Measurements from ENCODE around the gene KIAA0319L.

DNA sequence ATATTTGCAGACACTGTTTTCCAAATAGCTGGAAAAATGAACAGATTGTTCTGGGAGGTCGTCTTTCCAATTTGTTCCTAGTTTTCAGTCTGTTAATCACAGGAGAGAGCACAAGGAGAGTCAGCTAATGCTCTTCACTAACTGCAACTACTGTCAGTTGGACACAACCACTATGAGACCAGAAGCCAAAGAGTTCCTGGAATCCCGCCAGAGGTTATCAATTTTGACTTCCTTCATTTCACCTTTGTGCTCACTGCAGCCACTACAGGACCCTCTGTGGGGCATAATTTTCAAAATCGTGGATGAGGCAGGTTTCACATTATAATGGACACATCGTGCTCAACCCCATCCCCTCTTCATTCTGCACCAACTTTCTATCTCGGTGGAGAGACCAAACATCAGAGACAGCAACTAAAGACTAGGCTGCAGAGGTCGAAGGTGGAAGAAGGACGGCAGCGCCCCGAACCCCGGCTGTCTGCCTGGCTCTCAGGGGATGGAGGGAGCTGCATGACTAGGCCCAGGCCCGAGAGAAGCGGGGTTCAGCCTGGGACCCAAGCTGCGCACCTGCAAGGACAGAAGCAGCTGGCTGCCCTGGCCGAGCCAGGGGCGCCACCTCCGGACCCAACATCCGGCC lies 602 bp downstream of the KIAA0319L start:
- TF ChIP-seq, protein P1, sequence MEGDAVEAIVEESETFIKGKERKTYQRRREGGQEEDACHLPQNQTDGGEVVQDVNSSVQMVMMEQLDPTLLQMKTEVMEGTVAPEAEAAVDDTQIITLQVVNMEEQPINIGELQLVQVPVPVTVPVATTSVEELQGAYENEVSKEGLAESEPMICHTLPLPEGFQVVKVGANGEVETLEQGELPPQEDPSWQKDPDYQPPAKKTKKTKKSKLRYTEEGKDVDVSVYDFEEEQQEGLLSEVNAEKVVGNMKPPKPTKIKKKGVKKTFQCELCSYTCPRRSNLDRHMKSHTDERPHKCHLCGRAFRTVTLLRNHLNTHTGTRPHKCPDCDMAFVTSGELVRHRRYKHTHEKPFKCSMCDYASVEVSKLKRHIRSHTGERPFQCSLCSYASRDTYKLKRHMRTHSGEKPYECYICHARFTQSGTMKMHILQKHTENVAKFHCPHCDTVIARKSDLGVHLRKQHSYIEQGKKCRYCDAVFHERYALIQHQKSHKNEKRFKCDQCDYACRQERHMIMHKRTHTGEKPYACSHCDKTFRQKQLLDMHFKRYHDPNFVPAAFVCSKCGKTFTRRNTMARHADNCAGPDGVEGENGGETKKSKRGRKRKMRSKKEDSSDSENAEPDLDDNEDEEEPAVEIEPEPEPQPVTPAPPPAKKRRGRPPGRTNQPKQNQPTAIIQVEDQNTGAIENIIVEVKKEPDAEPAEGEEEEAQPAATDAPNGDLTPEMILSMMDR (IDR thresholded peaks at IDR 0.05; ENCODE audit: low read depth, low read length, poor library complexity, severe bottlenecking): no peak
- no peak for TF ChIP-seq EZH2phosphoT487 (IDR thresholded peaks at IDR 0.05; ENCODE audit: borderline replicate concordance, low read length)

Data from DOHH2 (cell line).